ENCODE results near the gene ABCC1. TPM values are rescaled to one million over a fixed set of nuclear protein-coding genes. Genes with fewer than 3 reads are reported as not detected.

ABCC1 gene
- total RNA-seq, 2 donors from 2014 or later = 33.4 to 87.7 TPM

DNA sequence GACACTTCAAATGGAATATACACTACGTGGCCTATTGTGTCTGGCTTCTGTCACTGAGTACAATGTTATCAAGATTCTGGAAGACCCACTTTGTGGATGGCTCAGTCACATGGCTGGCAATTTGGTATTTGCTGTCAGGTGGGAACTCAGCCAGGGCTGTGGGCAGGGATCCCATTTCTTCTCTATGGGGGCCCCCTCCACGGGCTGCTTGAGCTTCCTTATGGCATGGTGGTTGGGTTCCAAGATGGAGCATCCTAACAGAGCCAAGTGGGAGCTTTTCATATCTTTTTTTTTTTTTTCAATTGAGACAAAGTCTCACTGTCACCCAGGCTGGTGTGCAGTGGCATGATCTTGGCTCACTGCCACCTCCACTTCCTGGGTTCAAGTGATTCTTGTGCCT, 43.0 kb upstream of the ABCC1 start:
- TF ChIP-seq POLR2A (IDR thresholded peaks at IDR 0.05) (no peak), POLR2AphosphoS5 (IDR thresholded peaks at IDR 0.05) (no peak)
- TF ChIP-seq, protein P1, sequence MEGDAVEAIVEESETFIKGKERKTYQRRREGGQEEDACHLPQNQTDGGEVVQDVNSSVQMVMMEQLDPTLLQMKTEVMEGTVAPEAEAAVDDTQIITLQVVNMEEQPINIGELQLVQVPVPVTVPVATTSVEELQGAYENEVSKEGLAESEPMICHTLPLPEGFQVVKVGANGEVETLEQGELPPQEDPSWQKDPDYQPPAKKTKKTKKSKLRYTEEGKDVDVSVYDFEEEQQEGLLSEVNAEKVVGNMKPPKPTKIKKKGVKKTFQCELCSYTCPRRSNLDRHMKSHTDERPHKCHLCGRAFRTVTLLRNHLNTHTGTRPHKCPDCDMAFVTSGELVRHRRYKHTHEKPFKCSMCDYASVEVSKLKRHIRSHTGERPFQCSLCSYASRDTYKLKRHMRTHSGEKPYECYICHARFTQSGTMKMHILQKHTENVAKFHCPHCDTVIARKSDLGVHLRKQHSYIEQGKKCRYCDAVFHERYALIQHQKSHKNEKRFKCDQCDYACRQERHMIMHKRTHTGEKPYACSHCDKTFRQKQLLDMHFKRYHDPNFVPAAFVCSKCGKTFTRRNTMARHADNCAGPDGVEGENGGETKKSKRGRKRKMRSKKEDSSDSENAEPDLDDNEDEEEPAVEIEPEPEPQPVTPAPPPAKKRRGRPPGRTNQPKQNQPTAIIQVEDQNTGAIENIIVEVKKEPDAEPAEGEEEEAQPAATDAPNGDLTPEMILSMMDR (IDR thresholded peaks at IDR 0.05) = no peak
- no peak for DNase-seq (ENCODE audit: low spot score)
- Histone ChIP-seq H3K9me3 (no peaks in the 10 kb centered on the region), H3K27ac (no peak overlapping the region), H3K36me3 (no peaks in the 10 kb centered on the region), H3K27me3 (replicated peaks; ENCODE audit: insufficient read depth) (no peaks in the 10 kb centered on the region), H3K4me1 (replicated peaks) (no peaks in the 10 kb centered on the region), H3K4me3 (no peak overlapping the region)
- WGBS = 66% methylated on average over 2 of the region's 2 CpGs
- intact Hi-C loops (cut with DNase I) = no loop called here

DNA sequence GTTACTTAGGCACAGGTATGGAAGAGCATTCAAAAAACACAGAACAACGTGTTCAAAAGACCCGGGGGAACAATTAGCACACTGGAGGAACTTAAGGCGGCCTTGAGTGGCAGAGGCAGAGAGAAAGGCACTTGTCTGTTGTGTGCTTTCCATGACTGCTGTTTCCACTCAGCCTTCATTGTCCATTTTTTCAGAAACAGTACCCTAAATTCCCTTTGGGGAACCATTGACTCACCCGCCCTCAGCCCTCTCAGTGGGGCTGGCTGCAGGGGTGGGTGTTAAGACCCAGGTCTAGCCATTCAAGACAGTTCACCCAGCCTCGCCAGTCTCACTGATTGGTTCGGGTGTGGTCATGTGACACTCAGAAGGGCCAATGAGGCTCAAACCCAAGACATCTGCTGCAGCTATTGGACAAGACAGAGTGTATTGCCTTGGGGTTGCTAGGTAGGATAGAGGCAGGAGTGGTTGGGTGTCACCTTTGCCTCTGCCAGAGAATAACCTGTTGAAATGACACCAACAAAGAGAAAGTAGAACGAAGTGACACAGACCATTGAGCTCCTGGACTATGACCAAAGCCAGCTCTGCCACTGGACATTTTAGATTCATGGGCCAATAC, 41.4 kb upstream of the ABCC1 start:
- intact Hi-C loops (cut with DNase I) = no loop called here

DNA sequence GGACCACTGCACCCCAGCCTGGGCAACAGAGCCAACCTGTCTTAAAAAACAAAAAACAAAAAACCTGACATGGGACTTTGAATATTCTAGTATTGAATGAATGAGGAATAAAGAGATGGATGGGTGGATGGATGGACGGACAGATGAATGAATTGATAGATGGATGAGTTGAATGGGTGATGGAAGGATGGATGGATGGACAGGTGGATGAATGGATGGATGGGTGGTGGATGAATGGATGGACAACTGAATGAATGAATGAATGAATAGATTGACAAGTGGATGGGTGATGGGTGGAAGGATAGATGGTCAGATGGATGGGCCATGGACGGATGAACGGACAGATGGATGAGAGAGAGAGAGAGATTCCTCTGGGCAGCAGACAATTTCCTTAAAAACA, 38.2 kb upstream of the ABCC1 start:
- H3K36me3 ChIP-seq = no peaks in the 10 kb centered on the region
- no peaks in the 10 kb centered on the region for H3K9me3 ChIP-seq
- no peak overlapping the region for H3K27ac ChIP-seq
- 97% methylated on average over 3 of the region's 3 CpGs for WGBS
- H3K27me3 ChIP-seq (replicated peaks; ENCODE audit: insufficient read depth) = no peaks in the 10 kb centered on the region
- H3K4me1 ChIP-seq (replicated peaks) = no peaks in the 10 kb centered on the region
- no peak overlapping the region for H3K4me3 ChIP-seq
- DNase-seq (ENCODE audit: low spot score) = no peak
- no peak for TF ChIP-seq POLR2A (IDR thresholded peaks at IDR 0.05)
- no peak for TF ChIP-seq POLR2AphosphoS5 (IDR thresholded peaks at IDR 0.05)
- TF ChIP-seq, protein P1 (IDR thresholded peaks at IDR 0.05) = no peak
- intact Hi-C loops (cut with DNase I) = no loop called here

More for the DNA sequence above, 41.4 kb upstream of the ABCC1 start:
- DNase-seq (ENCODE audit: low spot score) = no peak
- Histone ChIP-seq H3K27me3 (replicated peaks; ENCODE audit: insufficient read depth) (no peaks in the 10 kb centered on the region), H3K9me3 (no peaks in the 10 kb centered on the region), H3K4me3 (no peak overlapping the region), H3K4me1 (replicated peaks) (no peaks in the 10 kb centered on the region), H3K27ac (no peak overlapping the region), H3K36me3 (no peaks in the 10 kb centered on the region)
- 71% methylated on average over 7 of the region's 7 CpGs for WGBS
- no peak for TF ChIP-seq POLR2A (IDR thresholded peaks at IDR 0.05)
- TF ChIP-seq, protein P1 (IDR thresholded peaks at IDR 0.05) = no peak
- TF ChIP-seq POLR2AphosphoS5 (IDR thresholded peaks at IDR 0.05) = no peak

DNA sequence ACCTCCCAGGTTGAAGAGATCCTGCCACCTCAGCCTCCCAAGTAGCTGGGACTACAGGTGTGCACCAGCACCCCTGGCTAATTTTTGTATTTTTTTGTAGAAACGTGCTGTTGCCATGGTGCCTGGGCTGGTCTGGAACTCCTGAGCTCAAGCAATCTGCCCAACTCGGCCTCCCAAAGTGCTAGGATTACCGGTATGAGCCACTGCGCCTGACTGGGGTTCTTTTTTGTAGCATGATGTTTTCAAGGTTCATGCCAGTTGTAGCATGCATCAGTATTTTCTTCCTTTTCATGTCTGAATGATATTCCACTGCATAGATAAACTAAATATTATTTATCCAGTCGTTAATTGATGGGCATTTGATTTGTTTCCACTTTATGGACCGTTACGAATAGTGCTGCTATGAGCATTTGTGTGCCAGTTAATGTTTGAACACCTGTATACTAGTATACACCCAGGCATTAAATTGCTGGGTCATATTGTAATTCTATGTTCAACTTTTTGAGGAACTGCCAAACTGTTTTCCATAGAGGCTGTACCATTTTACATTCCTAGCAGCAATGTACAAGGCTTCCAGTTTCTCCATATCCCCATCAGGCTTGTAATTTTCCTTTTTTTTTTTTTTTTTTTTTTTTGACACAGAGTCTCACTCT, 36.2 kb upstream of the ABCC1 start:
- TF ChIP-seq, protein P1 (IDR thresholded peaks at IDR 0.05) = no peak
- TF ChIP-seq POLR2A (IDR thresholded peaks at IDR 0.05) (no peak), POLR2AphosphoS5 (IDR thresholded peaks at IDR 0.05) (no peak)
- Histone ChIP-seq H3K4me1 (replicated peaks) (no peaks in the 10 kb centered on the region), H3K27ac (no peak overlapping the region), H3K36me3 (no peaks in the 10 kb centered on the region), H3K27me3 (replicated peaks; ENCODE audit: insufficient read depth) (no peaks in the 10 kb centered on the region), H3K4me3 (no peak overlapping the region), H3K9me3 (no peaks in the 10 kb centered on the region)
- WGBS = 73% methylated on average over 7 of the region's 7 CpGs
- intact Hi-C loops (cut with DNase I) = no loop called here
- no peak for DNase-seq (ENCODE audit: low spot score)

DNA sequence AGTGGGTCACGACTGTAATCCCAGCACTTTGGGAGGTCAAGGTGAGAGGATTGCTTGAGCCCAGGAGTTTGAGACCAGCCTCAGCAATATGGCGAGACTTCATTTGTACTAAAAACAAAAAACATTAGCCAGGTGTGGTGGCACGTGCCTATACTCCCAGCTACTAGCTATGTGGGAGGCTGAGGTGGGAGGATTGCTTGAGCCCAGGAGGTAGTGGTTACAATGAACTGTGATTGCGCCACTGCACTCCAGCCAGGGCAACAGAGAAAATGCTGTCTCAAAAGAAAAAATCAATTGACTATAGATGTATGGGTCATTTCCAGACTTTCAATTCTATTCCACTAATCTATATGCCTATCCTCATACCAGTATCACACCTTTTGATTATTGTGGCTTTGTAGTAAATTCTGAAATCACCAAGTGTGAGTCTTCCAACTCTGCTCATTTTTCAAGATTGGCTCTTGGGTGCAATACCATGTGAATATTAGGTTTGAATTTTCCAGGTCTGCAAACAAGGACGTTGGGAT, 33.8 kb upstream of the ABCC1 start:
- WGBS = 86% methylated on average over 5 of the region's 5 CpGs
- TF ChIP-seq POLR2A (IDR thresholded peaks at IDR 0.05) = no peak
- TF ChIP-seq, protein P1 (IDR thresholded peaks at IDR 0.05) = no peak
- TF ChIP-seq POLR2AphosphoS5 (IDR thresholded peaks at IDR 0.05) = no peak
- DNase-seq (ENCODE audit: low spot score) = no peak
- Histone ChIP-seq H3K27me3 (replicated peaks; ENCODE audit: insufficient read depth) (no peaks in the 10 kb centered on the region), H3K4me3 (no peak overlapping the region), H3K4me1 (replicated peaks) (no peaks in the 10 kb centered on the region), H3K9me3 (no peaks in the 10 kb centered on the region), H3K36me3 (no peaks in the 10 kb centered on the region), H3K27ac (no peak overlapping the region)
- intact Hi-C loops (cut with DNase I) = no loop called here
